T-helper 1 cell treated with Interleukin-12 subunit alpha and Interleukin-12 subunit beta and Interleukin-4 antibody, amounts not matched to agents 30 ng/mL and 1 ng/mL, for 36 hours (primary cell): ENCODE results near the gene C6orf120. TPM values are rescaled to one million over a fixed set of nuclear protein-coding genes. Genes with fewer than 3 reads are reported as not detected.

Experiments
- intact Hi-C: fragments of 100-400 bp; cut with micrococcal nuclease; formaldehyde crosslinking; loops from one replicate; pipeline ENCODE4 v1.15.1; 2024
- total RNA-seq: library from RNA; stranded (reverse); gene quantifications from 2 replicates; pipeline ENCODE4 v1.2.3, GENCODE V29; 2022

The C6orf120 gene
- total RNA-seq, 1 donor from 2014 or later = 20.8 TPM

- intact Hi-C loops = loop anchor here (1.0 to 10.0 kb wide), 7 partner anchors 22 to 1899 kb away; partner anchors contain the start of genes AFDN, C6orf120, DYNLT2 and ERMARD
These were observed 22.1 kb downstream of the C6orf120 start for GRCh38 chr6:169723991-169724493.

GRCh38 chr6:169724494-169725124, 22.7 kb downstream of the C6orf120 start, which contains the start of gene PHF10:
PHF10 (minus strand) TSS chr6:169724500; CDS start chr6:169723931, 569 bp downstream.
- intact Hi-C loops = loop anchor here (10.0 kb wide), 1 partner anchor 1900 kb away; the partner anchor contains the start of gene AFDN

GRCh38 chr6:169725125-169726048, 23.5 kb downstream of the C6orf120 start:
- intact Hi-C loops = loop anchor here (10.0 kb wide), 1 partner anchor 1901 kb away; the partner anchor contains the start of gene AFDN

GRCh38 chr6:169726049-169726400, 24.1 kb downstream of the C6orf120 start:
- intact Hi-C loops = loop anchor here (10.0 kb wide), 1 partner anchor 1901 kb away; the partner anchor contains the start of gene AFDN

- intact Hi-C loops = loop anchor here (10.0 kb wide), 1 partner anchor 1902 kb away; the partner anchor contains the start of gene AFDN
These were observed 25.0 kb downstream of the C6orf120 start for GRCh38 chr6:169726963-169727362.

- intact Hi-C loops = loop anchor here (10.0 kb wide), 1 partner anchor 1905 kb away; the partner anchor contains the start of gene AFDN
These were observed 28.0 kb downstream of the C6orf120 start for GRCh38 chr6:169729961-169730360.

GRCh38 chr6:169738204-169738975, 36.5 kb downstream of the C6orf120 start:
- intact Hi-C loops = no loop called here

GRCh38 chr6:169738976-169739529, 37.1 kb downstream of the C6orf120 start:
- intact Hi-C loops = no loop called here

GRCh38 chr6:169741344-169741743, 39.4 kb downstream of the C6orf120 start:
- intact Hi-C loops = no loop called here

GRCh38 chr6:169745405-169745804, 43.5 kb downstream of the C6orf120 start:
- intact Hi-C loops = no loop called here

GRCh38 chr6:169746556-169746955, 44.6 kb downstream of the C6orf120 start:
- intact Hi-C loops = no loop called here

- intact Hi-C loops = loop anchor here (1.0 kb wide), 9 partner anchors 28 to 856 kb away; partner anchors contain the start of genes C6orf120, PDCD2, TBP and WDR27
These were observed 49.5 kb downstream of the C6orf120 start, which contains the start of the genes DYNLT2 and ERMARD for GRCh38 chr6:169751242-169752073. DYNLT2 (minus strand) TSS chr6:169751572; CDS start chr6:169751458, 114 bp downstream. ERMARD (plus strand) TSS chr6:169751622; CDS start chr6:169751658, 36 bp downstream.

- intact Hi-C loops = no loop called here
These were observed 50.2 kb downstream of the C6orf120 start for GRCh38 chr6:169752074-169752623.

Other genes starting within 250 kb of the C6orf120 start
- 17.7 and 19.6 TPM in 2 replicates for gene WDR27, start 97 bp upstream of the C6orf120 start, total RNA-seq
- 48.4 and 53.5 TPM in 2 replicates for gene PHF10, start 22.4 kb downstream of the C6orf120 start, total RNA-seq
- 2.0 and 2.5 TPM in 2 replicates for gene DYNLT2, start 49.4 kb downstream of the C6orf120 start, total RNA-seq
- 30.8 and 31.3 TPM in 2 replicates for gene ERMARD, start 49.5 kb downstream of the C6orf120 start, total RNA-seq